ENCODE data around the gene DAZAP1. TPM values are rescaled to one million over a fixed set of nuclear protein-coding genes. Genes with fewer than 3 reads are reported as not detected.
"Not testable (repeated sequence)": the region's sequence is repeated elsewhere in the genome, so short reads cannot be mapped to it uniquely, and the experiment has no call there.

Gene DAZAP1
- total RNA-seq, 1 experiment from 2014 or later, result 246 TPM

- ChIA-PET POLR2A (interaction anchor here (0.7 to 2.1 kb wide), 2 partner anchors 15 to 18 kb away, joined by 3 to 4 read pairs; no protein-coding TSS in a partner anchor), CTCF (interaction anchor here (0.6 kb wide), 1 partner anchor 26 kb away, joined by 3 read pairs; no protein-coding TSS in a partner anchor)
- peaks cover 83% of the 10 kb centered on the region for H3K36me3 Mint-ChIP-seq (ENCODE audit: insufficient read depth, unreplicated experiment)
- no peak overlapping the region for H3K27ac Mint-ChIP-seq (ENCODE audit: low read depth, unreplicated experiment)
- no peaks in the 10 kb centered on the region for H3K27me3 Mint-ChIP-seq (ENCODE audit: insufficient read depth, unreplicated experiment)
- H3K4me3 Mint-ChIP-seq (ENCODE audit: unreplicated experiment), result no peak overlapping the region
- peaks cover 16% of the 10 kb centered on the region for H3K4me1 Mint-ChIP-seq (ENCODE audit: insufficient read depth, unreplicated experiment)
- intact Hi-C loops (cut with micrococcal nuclease), result no loop called here
- no peak for DNase-seq (ENCODE audit: unreplicated experiment)
- BruUV-seq (replicated peaks), result no TSS peak
- H3K9me3 Mint-ChIP-seq (ENCODE audit: unreplicated experiment), result no peaks in the 10 kb centered on the region
- TF ChIP-seq, protein P1, sequence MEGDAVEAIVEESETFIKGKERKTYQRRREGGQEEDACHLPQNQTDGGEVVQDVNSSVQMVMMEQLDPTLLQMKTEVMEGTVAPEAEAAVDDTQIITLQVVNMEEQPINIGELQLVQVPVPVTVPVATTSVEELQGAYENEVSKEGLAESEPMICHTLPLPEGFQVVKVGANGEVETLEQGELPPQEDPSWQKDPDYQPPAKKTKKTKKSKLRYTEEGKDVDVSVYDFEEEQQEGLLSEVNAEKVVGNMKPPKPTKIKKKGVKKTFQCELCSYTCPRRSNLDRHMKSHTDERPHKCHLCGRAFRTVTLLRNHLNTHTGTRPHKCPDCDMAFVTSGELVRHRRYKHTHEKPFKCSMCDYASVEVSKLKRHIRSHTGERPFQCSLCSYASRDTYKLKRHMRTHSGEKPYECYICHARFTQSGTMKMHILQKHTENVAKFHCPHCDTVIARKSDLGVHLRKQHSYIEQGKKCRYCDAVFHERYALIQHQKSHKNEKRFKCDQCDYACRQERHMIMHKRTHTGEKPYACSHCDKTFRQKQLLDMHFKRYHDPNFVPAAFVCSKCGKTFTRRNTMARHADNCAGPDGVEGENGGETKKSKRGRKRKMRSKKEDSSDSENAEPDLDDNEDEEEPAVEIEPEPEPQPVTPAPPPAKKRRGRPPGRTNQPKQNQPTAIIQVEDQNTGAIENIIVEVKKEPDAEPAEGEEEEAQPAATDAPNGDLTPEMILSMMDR (IDR thresholded peaks at IDR 0.05; ENCODE audit: unreplicated experiment), result no peak
Observed at GRCh38 chr19:1418951-1419738, 11.8 kb downstream of the DAZAP1 start.

GRCh38 chr19:1420085-1420484, 12.7 kb downstream of the DAZAP1 start:
- peaks cover 13% of the 10 kb centered on the region for H3K4me1 Mint-ChIP-seq (ENCODE audit: insufficient read depth, unreplicated experiment)
- DNase-seq (ENCODE audit: unreplicated experiment); BruUV-seq (replicated peaks); H3K27ac Mint-ChIP-seq (ENCODE audit: low read depth, unreplicated experiment); POLR2A ChIA-PET; H3K27me3 Mint-ChIP-seq (ENCODE audit: insufficient read depth, unreplicated experiment); H3K9me3 Mint-ChIP-seq (ENCODE audit: unreplicated experiment); intact Hi-C loops (cut with micrococcal nuclease); H3K4me3 Mint-ChIP-seq (ENCODE audit: unreplicated experiment): not testable (repeated sequence)
- CTCF ChIA-PET, result interaction anchor here (1.0 kb wide), 1 partner anchor 141 kb away, joined by 3 read pairs; no protein-coding TSS in a partner anchor
- H3K36me3 Mint-ChIP-seq (ENCODE audit: insufficient read depth, unreplicated experiment), result peaks cover 87% of the 10 kb centered on the region

DNA sequence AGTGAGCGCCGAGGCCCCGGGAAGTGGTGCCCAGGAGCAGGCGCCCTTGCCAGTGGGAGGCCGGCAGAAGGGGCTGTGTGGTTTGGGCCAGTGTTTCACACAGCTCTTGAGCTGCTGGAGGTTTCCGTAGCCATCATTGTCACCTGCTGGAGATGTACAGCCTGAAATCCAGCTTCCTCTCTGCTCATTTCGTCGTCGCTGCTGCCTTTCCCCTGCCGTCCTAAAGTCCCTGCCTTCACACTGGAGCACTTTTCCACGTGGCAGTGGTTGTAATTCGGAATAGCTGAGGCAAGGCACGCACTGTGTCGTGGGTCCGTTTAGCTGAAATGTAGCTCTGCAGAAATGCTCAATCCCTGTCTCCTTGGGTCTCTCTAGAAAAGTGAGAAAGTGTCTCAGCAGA, 13.2 kb downstream of the DAZAP1 start:
- TF ChIP-seq, protein P1 (IDR thresholded peaks at IDR 0.05; ENCODE audit: unreplicated experiment), result no peak
- POLR2A ChIA-PET, result no interaction called here
- no peak overlapping the region for H3K4me3 Mint-ChIP-seq (ENCODE audit: unreplicated experiment)
- intact Hi-C loops (cut with micrococcal nuclease), result no loop called here
- peaks cover 87% of the 10 kb centered on the region for H3K36me3 Mint-ChIP-seq (ENCODE audit: insufficient read depth, unreplicated experiment)
- H3K9me3 Mint-ChIP-seq (ENCODE audit: unreplicated experiment), result no peaks in the 10 kb centered on the region
- no peaks in the 10 kb centered on the region for H3K27me3 Mint-ChIP-seq (ENCODE audit: insufficient read depth, unreplicated experiment)
- no peak for DNase-seq (ENCODE audit: unreplicated experiment)
- H3K4me1 Mint-ChIP-seq (ENCODE audit: insufficient read depth, unreplicated experiment), result peaks cover 10% of the 10 kb centered on the region
- no TSS peak for BruUV-seq (replicated peaks)
- CTCF ChIA-PET, result interaction anchor here (1.0 kb wide), 1 partner anchor 141 kb away, joined by 3 read pairs; no protein-coding TSS in a partner anchor
- no peak overlapping the region for H3K27ac Mint-ChIP-seq (ENCODE audit: low read depth, unreplicated experiment)

- Mint-ChIP-seq H3K27ac (ENCODE audit: low read depth, unreplicated experiment) (peak overlapping the region; percentile 59), H3K4me1 (ENCODE audit: insufficient read depth, unreplicated experiment) (peaks cover 2% of the 10 kb centered on the region), H3K9me3 (ENCODE audit: unreplicated experiment) (no peaks in the 10 kb centered on the region), H3K27me3 (ENCODE audit: insufficient read depth, unreplicated experiment) (no peaks in the 10 kb centered on the region), H3K36me3 (ENCODE audit: insufficient read depth, unreplicated experiment) (peaks cover 89% of the 10 kb centered on the region), H3K4me3 (ENCODE audit: unreplicated experiment) (no peak overlapping the region)
- ChIA-PET CTCF (interaction anchor here (0.5 to 1.0 kb wide), 3 partner anchors 32 to 507 kb away, joined by 3 read pairs; no protein-coding TSS in a partner anchor), POLR2A (no interaction called here)
- intact Hi-C loops (cut with micrococcal nuclease), result no loop called here
- BruUV-seq (replicated peaks), result no TSS peak
- no peak for DNase-seq (ENCODE audit: unreplicated experiment)
- TF ChIP-seq, protein P1 (IDR thresholded peaks at IDR 0.05; ENCODE audit: unreplicated experiment), result no peak
Observed at GRCh38 chr19:1421218-1421957, 14.0 kb downstream of the DAZAP1 start.
